GM19324 (cell line): ENCODE results near the gene PABPN1.

ENCODE experiments used
- ATAC-seq: cut with Tn5 transposase; IDR thresholded peaks from one replicate; pipeline ENCODE4 v1.9.1; 2021; ENCODE audit warnings: mild to moderate bottlenecking, moderate library complexity; ENCODE audit not compliant: unreplicated experiment, low FRiP score

PABPN1 gene

GRCh38 chr14:23326491-23327332, 5.5 kb downstream of the PABPN1 start:
- ATAC-seq = no peak

- ATAC-seq = no peak
Measured at GRCh38 chr14:23327947-23328744, 6.9 kb downstream of the PABPN1 start.

- ATAC-seq = no peak
Measured at GRCh38 chr14:23335623-23336022, 14.4 kb downstream of the PABPN1 start.

GRCh38 chr14:23339506-23340268, 18.4 kb downstream of the PABPN1 start:
- ATAC-seq = no peak

GRCh38 chr14:23344481-23344880, 23.2 kb downstream of the PABPN1 start:
- ATAC-seq = no peak

- ATAC-seq = no peak
Measured at GRCh38 chr14:23345987-23346692, 24.9 kb downstream of the PABPN1 start.

- ATAC-seq = no peak
Measured at GRCh38 chr14:23346693-23347405, 25.6 kb downstream of the PABPN1 start.

- no peak for ATAC-seq
Measured at GRCh38 chr14:23347406-23348296, 26.4 kb downstream of the PABPN1 start.

GRCh38 chr14:23348297-23348655, 27.0 kb downstream of the PABPN1 start:
- no peak for ATAC-seq

GRCh38 chr14:23349156-23349845, 28.0 kb downstream of the PABPN1 start:
- no peak for ATAC-seq

- ATAC-seq = no peak
Measured at GRCh38 chr14:23351681-23352505, 30.6 kb downstream of the PABPN1 start.

GRCh38 chr14:23352506-23353432, 31.5 kb downstream of the PABPN1 start, which contains the start of gene SLC22A17:
Gene SLC22A17, minus strand, starts transcription at chr14:23352887.
- ATAC-seq = no peak

- no peak for ATAC-seq
Measured at GRCh38 chr14:23353433-23353780, 32.1 kb downstream of the PABPN1 start.

GRCh38 chr14:23354990-23355389, 33.7 kb downstream of the PABPN1 start:
- ATAC-seq = no peak

GRCh38 chr14:23355871-23356435, 34.7 kb downstream of the PABPN1 start:
- ATAC-seq = no peak

GRCh38 chr14:23356662-23357061, 35.4 kb downstream of the PABPN1 start:
- no peak for ATAC-seq
